H9 (cell line): ENCODE results near the gene RALY. TPM values are rescaled to one million over a fixed set of nuclear protein-coding genes. Genes with fewer than 3 reads are reported as not detected.

Experiments
- DNase-seq: peaks from one replicate; pipeline ENCODE4 v3.0.0-alpha.2; 2017
- H2AFZ ChIP-seq: one replicate; pipeline ENCODE4 v1.6.1; 2013; ENCODE audit warnings: mild to moderate bottlenecking, low read length, control low read depth, moderate library complexity
- H2AK5ac ChIP-seq: 2 replicates; pipeline ENCODE4 v1.6.1; 2013; ENCODE audit warnings: low read length, control low read depth, mixed read lengths; ENCODE audit not compliant: insufficient read length
- H2BK120ac ChIP-seq: one replicate; pipeline ENCODE4 v1.6.1; 2013; ENCODE audit warnings: low read depth, mild to moderate bottlenecking, low read length, control low read depth, inconsistent platforms; ENCODE audit not compliant: poor library complexity, severe bottlenecking
- H2BK12ac ChIP-seq: 2 replicates; pipeline ENCODE4 v1.6.1; 2013; ENCODE audit warnings: low read length, control low read depth, mixed read lengths, low read depth; ENCODE audit not compliant: insufficient read length
- H2BK15ac ChIP-seq: 2 replicates; pipeline ENCODE4 v1.6.1; 2013; ENCODE audit warnings: low read depth, low read length, control low read depth
- H2BK20ac ChIP-seq: one replicate; pipeline ENCODE4 v1.6.1; 2013; ENCODE audit warnings: low read depth, mild to moderate bottlenecking, low read length, control low read depth, inconsistent platforms; ENCODE audit not compliant: poor library complexity, severe bottlenecking
- H2BK5ac ChIP-seq: 2 replicates; pipeline ENCODE4 v1.6.1; 2013; ENCODE audit warnings: low read length, control low read depth, mixed read lengths; ENCODE audit not compliant: insufficient read length
- H3K14ac ChIP-seq: 2 replicates; pipeline ENCODE4 v1.6.1; 2013; ENCODE audit warnings: low read length, control low read depth; ENCODE audit not compliant: insufficient read depth
- H3K18ac ChIP-seq: 2 replicates; pipeline ENCODE4 v1.6.1; 2013; ENCODE audit warnings: low read depth, mild to moderate bottlenecking, mixed read lengths, low read length, control low read depth; ENCODE audit not compliant: insufficient read length
- H3K23ac ChIP-seq: 2 replicates; pipeline ENCODE4 v1.6.1; 2013; ENCODE audit warnings: low read length, control low read depth, mixed read lengths, low read depth; ENCODE audit not compliant: insufficient read length
- H3K23me2 ChIP-seq: 2 replicates; pipeline ENCODE4 v1.6.1; 2013; ENCODE audit warnings: low read depth, mild to moderate bottlenecking, mixed read lengths, low read length, control low read depth; ENCODE audit not compliant: insufficient read length, poor library complexity, severe bottlenecking
- H3K27ac ChIP-seq: 2 replicates; pipeline ENCODE4 v1.5.1; 2013; ENCODE audit warnings: low read length, control low read depth, mixed read lengths, low read depth; ENCODE audit not compliant: insufficient read length
- H3K27me3 ChIP-seq: 2 replicates; pipeline ENCODE4 v1.6.1; 2013; ENCODE audit warnings: low read length, control low read depth, inconsistent platforms; ENCODE audit not compliant: insufficient read depth
- H3K4ac ChIP-seq: 2 replicates; pipeline ENCODE4 v1.6.1; 2013; ENCODE audit warnings: low read depth, mild to moderate bottlenecking, control low read depth, inconsistent platforms, low read length, moderate library complexity
- H3K4me1 ChIP-seq: 2 replicates; pipeline ENCODE4 v1.6.1; 2013; ENCODE audit warnings: low read length, control low read depth, inconsistent platforms; ENCODE audit not compliant: insufficient read depth
- H3K4me2 ChIP-seq: 2 replicates; pipeline ENCODE4 v1.6.1; 2013; ENCODE audit warnings: low read length, control low read depth, mixed read lengths; ENCODE audit not compliant: insufficient read length, insufficient read depth
- H3K56ac ChIP-seq: 2 replicates; pipeline ENCODE4 v1.6.1; 2013; ENCODE audit warnings: low read depth, mild to moderate bottlenecking, mixed read lengths, low read length, control low read depth; ENCODE audit not compliant: insufficient read length
- H3K79me1 ChIP-seq: 2 replicates; pipeline ENCODE4 v1.6.1; 2013; ENCODE audit warnings: low read depth, mild to moderate bottlenecking, moderate library complexity, low read length, control low read depth, inconsistent platforms; ENCODE audit not compliant: insufficient read depth, poor library complexity, severe bottlenecking
- H3K79me2 ChIP-seq: 2 replicates; pipeline ENCODE4 v1.6.1; 2013; ENCODE audit warnings: low read length, control low read depth, inconsistent platforms; ENCODE audit not compliant: insufficient read depth
- H3K9ac ChIP-seq: 2 replicates; pipeline ENCODE4 v1.6.1; 2013; ENCODE audit warnings: low read length, control low read depth, mixed read lengths; ENCODE audit not compliant: insufficient read length; ENCODE audit errors: extremely low read depth
- H3K9me3 ChIP-seq: one replicate; pipeline ENCODE4 v1.6.1; 2013; ENCODE audit warnings: low read depth, low read length, inconsistent platforms; ENCODE audit not compliant: control insufficient read depth
- H3T11ph ChIP-seq: one replicate; pipeline ENCODE4 v1.6.1; 2013; ENCODE audit warnings: mild to moderate bottlenecking, low read length, control low read depth, inconsistent platforms
- H4K20me1 ChIP-seq: one replicate; pipeline ENCODE4 v1.6.1; 2013; ENCODE audit not compliant: control insufficient read depth, insufficient read length, insufficient read depth
- H4K5ac ChIP-seq: 2 replicates; pipeline ENCODE4 v1.6.1; 2013; ENCODE audit warnings: low read depth, mild to moderate bottlenecking, mixed read lengths, low read length, control low read depth; ENCODE audit not compliant: insufficient read length
- H4K8ac ChIP-seq: replicated peaks from 2 replicates; pipeline ENCODE4 v1.6.1; 2013; ENCODE audit warnings: low read length, control low read depth, mixed read lengths, low read depth; ENCODE audit not compliant: insufficient read length
- H4K91ac ChIP-seq: 2 replicates; pipeline ENCODE4 v1.6.1; 2013; ENCODE audit warnings: low read depth, mild to moderate bottlenecking, moderate library complexity, mixed read lengths, low read length, control low read depth; ENCODE audit not compliant: insufficient read length
- H3K27ac Mint-ChIP-seq, 3 experiments: 2 replicates in 2 of 3; 3 replicates in 1 of 3; pipeline ENCODE4 v1.8.0; 2020 to 2021; ENCODE audit warnings: mixed read lengths in 3 of 3, mild to moderate bottlenecking in 1 of 3, moderate library complexity in 1 of 3
- H3K27me3 Mint-ChIP-seq: 2 replicates; pipeline ENCODE4 v1.8.0; 2021; ENCODE audit warnings: low read depth, mild to moderate bottlenecking, moderate library complexity, mixed read lengths
- H3K36me3 Mint-ChIP-seq, 3 experiments: 2 replicates in 2 of 3; 3 replicates in 1 of 3; pipeline ENCODE4 v1.8.0; 2020 to 2021; ENCODE audit warnings: low read depth in 3 of 3, mixed read lengths in 3 of 3; ENCODE audit not compliant: insufficient read depth in 1 of 3
- H3K4me1 Mint-ChIP-seq, 2 experiments: 2 replicates each; pipeline ENCODE4 v1.8.0; 2020; ENCODE audit warnings: mixed read lengths in 2 of 2
- H3K4me3 Mint-ChIP-seq, 2 experiments: 2 replicates in 1 of 2; 3 replicates in 1 of 2; pipeline ENCODE4 v1.8.0; 2020 to 2021; ENCODE audit warnings: mild to moderate bottlenecking in 2 of 2, mixed read lengths in 2 of 2, moderate library complexity in 1 of 2
- H3K9me3 Mint-ChIP-seq, 2 experiments: 2 replicates in 1 of 2; 3 replicates in 1 of 2; pipeline ENCODE4 v1.8.0; 2020; ENCODE audit warnings: mild to moderate bottlenecking in 2 of 2, mixed read lengths in 2 of 2, moderate library complexity in 1 of 2
- WGBS: extraction: QIAGEN DNeasy Blood & Tissue Kit; methylation state at CpG from one replicate; pipeline ENCODE4 v1.1.7; 2013; ENCODE audit warnings: missing lambda C conversion rate, low lambda C conversion rate, mixed read lengths; ENCODE audit not compliant: insufficient read length; ENCODE audit errors: extremely low coverage; 5-methylcytosine and 5-hydroxymethylcytosine counted together
- total RNA-seq: library from RNA; stranded (reverse); gene quantifications from 2 replicates; pipeline ENCODE4 v1.2.1, GENCODE V29; 2021
- TF ChIP-seq, protein P1 (sequence below): fragments of 200-600 bp; sonication (generic); conservative IDR thresholded peaks from 3 replicates; pipeline ENCODE4 v1.8.0; 2021; ENCODE audit warnings: antibody characterized with exemption, mild to moderate bottlenecking

RALY gene
- total RNA-seq, 1 experiment from 2014 or later: 199 TPM

DNA sequence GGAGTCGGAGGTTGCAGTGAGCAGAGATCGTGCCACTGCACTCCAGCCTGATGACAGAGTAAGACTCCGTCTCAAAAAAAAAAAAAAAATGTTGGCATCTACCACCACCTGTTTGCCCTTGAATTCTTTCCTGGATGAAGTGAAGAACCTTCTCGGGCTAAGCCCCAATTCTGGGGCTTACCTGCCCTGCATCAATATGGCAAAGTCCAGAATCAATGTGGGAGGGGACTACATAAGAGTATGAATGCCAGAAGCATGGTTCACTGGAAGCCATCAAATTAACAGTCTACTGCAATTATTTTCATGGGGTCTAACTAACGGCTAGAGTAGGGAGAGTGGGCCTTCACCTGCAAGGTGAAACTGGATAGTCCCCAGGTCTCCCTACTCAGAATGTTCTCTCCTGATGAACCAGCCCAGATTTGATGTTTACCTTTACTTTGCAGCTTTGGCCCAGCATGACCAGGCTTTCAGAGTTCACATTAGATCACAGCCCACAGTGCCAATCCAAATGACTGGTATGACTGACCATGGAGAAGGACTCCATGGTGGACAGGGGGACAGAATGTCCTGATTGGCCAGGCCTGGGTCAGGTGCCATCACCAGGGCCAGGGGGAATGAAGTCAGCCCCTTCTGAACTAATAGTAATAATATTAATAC, 7.0 kb upstream of the RALY start:
- no peak overlapping the region for H4K5ac ChIP-seq
- Mint-ChIP-seq H3K4me3 (no peak overlapping the region), H3K9me3 (no peaks in the 10 kb centered on the region), H3K27me3 (no peaks in the 10 kb centered on the region; the same call in 1 of the 2 replicates), H3K36me3 (peaks cover 0 to 11% (median 9%) of the 10 kb centered on the region in 3 experiments; a peak in 4 of 7 replicates), H3K4me1 (peaks cover 10 to 14% of the 10 kb centered on the region in 2 experiments), H3K27ac (no peak overlapping the region)
- no peaks in the 10 kb centered on the region for H3K4me1 ChIP-seq
- no peak overlapping the region for H2AFZ ChIP-seq
- H2BK120ac ChIP-seq: no peak overlapping the region
- no peak overlapping the region for H3K14ac ChIP-seq
- TF ChIP-seq, protein P1, sequence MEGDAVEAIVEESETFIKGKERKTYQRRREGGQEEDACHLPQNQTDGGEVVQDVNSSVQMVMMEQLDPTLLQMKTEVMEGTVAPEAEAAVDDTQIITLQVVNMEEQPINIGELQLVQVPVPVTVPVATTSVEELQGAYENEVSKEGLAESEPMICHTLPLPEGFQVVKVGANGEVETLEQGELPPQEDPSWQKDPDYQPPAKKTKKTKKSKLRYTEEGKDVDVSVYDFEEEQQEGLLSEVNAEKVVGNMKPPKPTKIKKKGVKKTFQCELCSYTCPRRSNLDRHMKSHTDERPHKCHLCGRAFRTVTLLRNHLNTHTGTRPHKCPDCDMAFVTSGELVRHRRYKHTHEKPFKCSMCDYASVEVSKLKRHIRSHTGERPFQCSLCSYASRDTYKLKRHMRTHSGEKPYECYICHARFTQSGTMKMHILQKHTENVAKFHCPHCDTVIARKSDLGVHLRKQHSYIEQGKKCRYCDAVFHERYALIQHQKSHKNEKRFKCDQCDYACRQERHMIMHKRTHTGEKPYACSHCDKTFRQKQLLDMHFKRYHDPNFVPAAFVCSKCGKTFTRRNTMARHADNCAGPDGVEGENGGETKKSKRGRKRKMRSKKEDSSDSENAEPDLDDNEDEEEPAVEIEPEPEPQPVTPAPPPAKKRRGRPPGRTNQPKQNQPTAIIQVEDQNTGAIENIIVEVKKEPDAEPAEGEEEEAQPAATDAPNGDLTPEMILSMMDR: no peak
- no peak overlapping the region for H3K4me2 ChIP-seq
- no peaks in the 10 kb centered on the region for H3K27me3 ChIP-seq
- H3K9me3 ChIP-seq: no peaks in the 10 kb centered on the region
- no peaks in the 10 kb centered on the region for H3K23me2 ChIP-seq
- no peaks in the 10 kb centered on the region for H3K79me2 ChIP-seq
- no peak overlapping the region for H3T11ph ChIP-seq
- no peak overlapping the region for H4K91ac ChIP-seq
- H2AK5ac ChIP-seq: no peak overlapping the region
- no peak overlapping the region for H2BK15ac ChIP-seq
- WGBS: no CpG with 5 or more reads among the region's 5 CpGs
- no peak overlapping the region for H2BK12ac ChIP-seq
- H3K27ac ChIP-seq: no peak overlapping the region
- no peak overlapping the region for H4K8ac ChIP-seq
- no peaks in the 10 kb centered on the region for H4K20me1 ChIP-seq
- no peak overlapping the region for H2BK5ac ChIP-seq
- no peak overlapping the region for H2BK20ac ChIP-seq
- no peak for DNase-seq
- no peak overlapping the region for H3K23ac ChIP-seq
- no peak overlapping the region for H3K18ac ChIP-seq
- no peaks in the 10 kb centered on the region for H3K79me1 ChIP-seq
- no peak overlapping the region for H3K4ac ChIP-seq
- no peak overlapping the region for H3K9ac ChIP-seq
- H3K56ac ChIP-seq: no peak overlapping the region
